ENCODE measurements around the gene HIC1.

- TF ChIP-seq CTCF (optimal IDR thresholded peaks at IDR 0.05 in 1 of 3, IDR thresholded peaks at IDR 0.05 in 1 of 3, conservative IDR thresholded peaks at IDR 0.05 in 1 of 3; ENCODE audit: extremely low read depth in 1 of 3, insufficient read depth in 2 of 3, low read length in 3 of 3) (no peak), EZH2 (IDR thresholded peaks at IDR 0.05; ENCODE audit: low read length) (no peak)
Observed at GRCh38 chr17:2015314-2015713, 39.6 kb upstream of the HIC1 start.
